WTC11 (cell line): Measurements from ENCODE around the gene PTPRG. TPM values are rescaled to one million over a fixed set of nuclear protein-coding genes. Genes with fewer than 3 reads are reported as not detected.

ENCODE experiments used
- ATAC-seq: fragments of 200-7000 bp; cut with Tn5 transposase; 2 replicates; pipeline ENCODE4 v1.10.0; 2021; ENCODE audit warnings: mild to moderate bottlenecking, moderate library complexity
- CTCF ChIA-PET: fragments of 300-600 bp; sonication (Branson Sonifier 250); formaldehyde crosslinking; loops from one replicate; lab custom pipeline; 2021; ENCODE audit warnings: antibody characterized with exemption; lab: Charles Lee
- POLR2A ChIA-PET: fragments of 350-600 bp; sonication (Branson Sonifier 250); formaldehyde crosslinking; loops from one replicate; lab custom pipeline; 2021; ENCODE audit warnings: antibody characterized with exemption; lab: Charles Lee
- DNase-seq: peaks from one replicate; pipeline ENCODE4 v3.0.0; 2021; ENCODE audit warnings: low spot score
- H3K27ac Mint-ChIP-seq: 2 replicates; pipeline ENCODE4 v1.8.0; 2021; ENCODE audit warnings: mixed read lengths
- H3K27me3 Mint-ChIP-seq: 2 replicates; pipeline ENCODE4 v1.8.0; 2021; ENCODE audit warnings: low read depth, mild to moderate bottlenecking, moderate library complexity, mixed read lengths
- H3K36me3 Mint-ChIP-seq: 2 replicates; pipeline ENCODE4 v1.8.0; 2021; ENCODE audit warnings: mixed read lengths
- H3K4me1 Mint-ChIP-seq: 2 replicates; pipeline ENCODE4 v1.8.0; 2022; ENCODE audit warnings: mixed read lengths
- H3K4me3 Mint-ChIP-seq: 2 replicates; pipeline ENCODE4 v1.8.0; 2021; ENCODE audit warnings: mild to moderate bottlenecking, moderate library complexity, mixed read lengths
- H3K9me3 Mint-ChIP-seq: 2 replicates; pipeline ENCODE4 v1.8.0; 2021; ENCODE audit warnings: mixed read lengths
- ATF1 ChIP-seq: sonication (generic); formaldehyde crosslinking; IDR thresholded peaks from 2 replicates; pipeline ENCODE4 v1.8.1; 2023; ENCODE audit warnings: mild to moderate bottlenecking, moderate library complexity, missing genetic modification reagents
- JAZF1 ChIP-seq: fragments of 250-450 bp; sonication (Bioruptor Pico); IDR thresholded peaks from 2 replicates; pipeline ENCODE4 v1.9.0; 2021; ENCODE audit warnings: moderate library complexity, mild to moderate bottlenecking, inconsistent platforms
- JUN ChIP-seq: sonication (generic); formaldehyde crosslinking; IDR thresholded peaks from 2 replicates; pipeline ENCODE4 v1.8.0; 2023; ENCODE audit warnings: mild to moderate bottlenecking, missing genetic modification reagents
- TP53 ChIP-seq: sonication (generic); formaldehyde crosslinking; IDR thresholded peaks from 2 replicates; pipeline ENCODE4 v1.8.1; 2023; ENCODE audit warnings: mild to moderate bottlenecking, missing genetic modification reagents
- ZNF121 ChIP-seq: sonication (generic); formaldehyde crosslinking; IDR thresholded peaks from 2 replicates; pipeline ENCODE4 v1.8.0; 2023; ENCODE audit warnings: missing genetic modification reagents
- ZNF396 ChIP-seq: fragments of 250-450 bp; sonication (Bioruptor Pico); IDR thresholded peaks from 2 replicates; pipeline ENCODE4 v1.8.0; 2021; ENCODE audit warnings: mild to moderate bottlenecking, moderate library complexity, borderline replicate concordance
- total RNA-seq: library from RNA; stranded (reverse); gene quantifications from 3 replicates; pipeline ENCODE4 v1.2.3, GENCODE V29; 2021
- TF ChIP-seq, protein P1 (sequence below): fragments of 250-450 bp; sonication (Bioruptor Pico); IDR thresholded peaks from 2 replicates; pipeline ENCODE4 v1.8.0; 2021; ENCODE audit warnings: mild to moderate bottlenecking
- TF ChIP-seq, protein P2 (sequence below): sonication (generic); formaldehyde crosslinking; IDR thresholded peaks from 2 replicates; pipeline ENCODE4 v1.8.1; 2023; ENCODE audit warnings: mild to moderate bottlenecking, missing genetic modification reagents, moderate library complexity
- TF ChIP-seq, protein P3 (sequence below): fragments of 250-450 bp; sonication (Bioruptor Pico); IDR thresholded peaks from 2 replicates; pipeline ENCODE4 v1.9.0; 2021; ENCODE audit warnings: mild to moderate bottlenecking
- TF ChIP-seq, protein P4 (sequence below): sonication (generic); formaldehyde crosslinking; IDR thresholded peaks from 2 replicates; pipeline ENCODE4 v1.8.1; 2023; ENCODE audit warnings: mild to moderate bottlenecking, moderate library complexity, missing genetic modification reagents
- TF ChIP-seq, protein P5 (sequence below): sonication (generic); formaldehyde crosslinking; IDR thresholded peaks from 2 replicates; pipeline ENCODE4 v1.8.0; 2022; ENCODE audit warnings: mild to moderate bottlenecking, missing genetic modification reagents
- TF ChIP-seq, protein P6 (sequence below): sonication (generic); formaldehyde crosslinking; conservative IDR thresholded peaks from 2 replicates; pipeline ENCODE4 v1.8.1; 2022; ENCODE audit warnings: mild to moderate bottlenecking, missing genetic modification reagents
- TF ChIP-seq, protein P7 (sequence below): sonication (generic); formaldehyde crosslinking; IDR thresholded peaks from 2 replicates; pipeline ENCODE4 v1.8.0; 2023; ENCODE audit warnings: mild to moderate bottlenecking, missing genetic modification reagents
- TF ChIP-seq, protein P8 (sequence below): fragments of 250-450 bp; sonication (Bioruptor Pico); IDR thresholded peaks from 2 replicates; pipeline ENCODE4 v1.9.0; 2021; ENCODE audit warnings: mild to moderate bottlenecking

Gene PTPRG
- total RNA-seq, 1 experiment from 2014 or later, result 106 TPM

DNA sequence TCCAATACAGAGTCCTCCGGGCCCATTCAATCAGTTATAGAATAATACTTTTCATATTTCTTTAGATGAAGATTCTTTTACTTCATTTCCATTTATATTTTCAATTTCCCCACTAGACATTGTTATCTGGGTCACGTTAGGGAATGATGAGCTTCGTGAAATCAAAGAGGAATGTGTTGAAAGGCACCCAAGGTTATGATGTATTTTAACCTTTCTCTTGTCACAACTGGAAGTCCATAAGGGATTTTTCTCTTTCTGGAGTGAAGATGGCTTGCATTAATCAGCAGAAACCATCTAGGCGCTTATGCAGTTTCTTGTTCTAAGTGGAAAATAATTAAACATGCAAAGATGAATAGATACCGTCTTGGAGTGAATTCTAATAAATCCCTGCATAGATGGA lies 631.5 kb downstream of the PTPRG start (continued):
- TF ChIP-seq, protein P1, sequence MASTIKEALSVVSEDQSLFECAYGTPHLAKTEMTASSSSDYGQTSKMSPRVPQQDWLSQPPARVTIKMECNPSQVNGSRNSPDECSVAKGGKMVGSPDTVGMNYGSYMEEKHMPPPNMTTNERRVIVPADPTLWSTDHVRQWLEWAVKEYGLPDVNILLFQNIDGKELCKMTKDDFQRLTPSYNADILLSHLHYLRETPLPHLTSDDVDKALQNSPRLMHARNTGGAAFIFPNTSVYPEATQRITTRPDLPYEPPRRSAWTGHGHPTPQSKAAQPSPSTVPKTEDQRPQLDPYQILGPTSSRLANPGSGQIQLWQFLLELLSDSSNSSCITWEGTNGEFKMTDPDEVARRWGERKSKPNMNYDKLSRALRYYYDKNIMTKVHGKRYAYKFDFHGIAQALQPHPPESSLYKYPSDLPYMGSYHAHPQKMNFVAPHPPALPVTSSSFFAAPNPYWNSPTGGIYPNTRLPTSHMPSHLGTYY (CRISPR knock-in tag), result no peak
- TF ChIP-seq, protein P2, sequence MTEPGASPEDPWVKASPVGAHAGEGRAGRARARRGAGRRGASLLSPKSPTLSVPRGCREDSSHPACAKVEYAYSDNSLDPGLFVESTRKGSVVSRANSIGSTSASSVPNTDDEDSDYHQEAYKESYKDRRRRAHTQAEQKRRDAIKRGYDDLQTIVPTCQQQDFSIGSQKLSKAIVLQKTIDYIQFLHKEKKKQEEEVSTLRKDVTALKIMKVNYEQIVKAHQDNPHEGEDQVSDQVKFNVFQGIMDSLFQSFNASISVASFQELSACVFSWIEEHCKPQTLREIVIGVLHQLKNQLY (CRISPR knock-in tag), result no peak
- TF ChIP-seq ZNF396, result no peak
- TF ChIP-seq, all 79 proteins: peak for 0

DNA sequence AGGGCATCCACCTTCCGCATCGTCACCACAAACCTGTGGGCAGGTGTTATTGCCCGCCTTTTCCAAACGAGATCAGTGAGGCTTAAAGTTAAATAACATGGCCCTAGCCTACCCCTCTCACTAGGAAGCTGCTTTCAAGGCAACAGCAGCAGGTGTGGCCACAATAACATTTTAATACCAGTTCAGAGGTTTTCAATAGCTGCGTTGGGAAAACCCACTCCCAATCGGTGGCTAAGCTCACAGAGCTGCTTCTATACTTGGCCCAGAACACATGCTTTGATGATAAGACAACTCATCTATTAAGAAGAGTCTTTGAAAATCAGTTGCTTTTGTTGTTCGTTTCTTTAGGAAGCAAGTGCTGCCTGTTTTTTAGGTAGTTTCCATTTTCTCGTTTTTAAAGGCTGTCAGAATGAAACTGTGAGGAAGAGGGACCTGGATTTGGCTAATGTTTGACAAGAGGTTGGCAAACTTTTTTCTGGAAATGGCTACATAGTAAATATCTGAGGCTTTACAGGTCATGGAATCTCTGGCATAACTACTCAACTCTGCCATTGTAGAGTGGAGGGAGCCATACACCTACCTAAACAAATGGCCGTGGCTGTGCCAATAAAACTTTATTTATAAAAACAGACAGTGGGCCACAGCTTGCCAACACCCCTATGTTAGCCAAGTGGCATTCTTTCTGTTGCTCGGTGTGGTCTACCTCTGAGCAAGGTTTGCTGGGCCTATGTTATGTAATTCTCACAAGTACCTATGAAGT lies 632.4 kb downstream of the PTPRG start:
- peak overlapping the region; percentile 84 for H3K27ac Mint-ChIP-seq
- ChIA-PET POLR2A (no interaction called here), CTCF (interaction anchor here (0.6 to 1.1 kb wide), 2 partner anchors 35 to 513 kb away, joined by 3 read pairs; no protein-coding TSS in a partner anchor)
- DNase-seq (no peak), ATAC-seq (no peak)
- no peaks in the 10 kb centered on the region; the same call in 1 of the 2 replicates for H3K27me3 Mint-ChIP-seq
- peaks cover 26% of the 10 kb centered on the region for H3K4me1 Mint-ChIP-seq
- TF ChIP-seq JUN (no peak), TP53 (no peak), JAZF1 (CRISPR knock-in tag) (no peak)
- TF ChIP-seq, protein P3, sequence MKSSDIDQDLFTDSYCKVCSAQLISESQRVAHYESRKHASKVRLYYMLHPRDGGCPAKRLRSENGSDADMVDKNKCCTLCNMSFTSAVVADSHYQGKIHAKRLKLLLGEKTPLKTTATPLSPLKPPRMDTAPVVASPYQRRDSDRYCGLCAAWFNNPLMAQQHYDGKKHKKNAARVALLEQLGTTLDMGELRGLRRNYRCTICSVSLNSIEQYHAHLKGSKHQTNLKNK (CRISPR knock-in tag), result no peak
- TF ChIP-seq, protein P4, sequence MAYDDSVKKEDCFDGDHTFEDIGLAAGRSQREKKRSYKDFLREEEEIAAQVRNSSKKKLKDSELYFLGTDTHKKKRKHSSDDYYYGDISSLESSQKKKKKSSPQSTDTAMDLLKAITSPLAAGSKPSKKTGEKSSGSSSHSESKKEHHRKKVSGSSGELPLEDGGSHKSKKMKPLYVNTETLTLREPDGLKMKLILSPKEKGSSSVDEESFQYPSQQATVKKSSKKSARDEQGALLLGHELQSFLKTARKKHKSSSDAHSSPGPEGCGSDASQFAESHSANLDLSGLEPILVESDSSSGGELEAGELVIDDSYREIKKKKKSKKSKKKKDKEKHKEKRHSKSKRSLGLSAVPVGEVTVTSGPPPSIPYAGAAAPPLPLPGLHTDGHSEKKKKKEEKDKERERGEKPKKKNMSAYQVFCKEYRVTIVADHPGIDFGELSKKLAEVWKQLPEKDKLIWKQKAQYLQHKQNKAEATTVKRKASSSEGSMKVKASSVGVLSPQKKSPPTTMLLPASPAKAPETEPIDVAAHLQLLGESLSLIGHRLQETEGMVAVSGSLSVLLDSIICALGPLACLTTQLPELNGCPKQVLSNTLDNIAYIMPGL (CRISPR knock-in tag), result no peak
- TF ChIP-seq, protein P5, sequence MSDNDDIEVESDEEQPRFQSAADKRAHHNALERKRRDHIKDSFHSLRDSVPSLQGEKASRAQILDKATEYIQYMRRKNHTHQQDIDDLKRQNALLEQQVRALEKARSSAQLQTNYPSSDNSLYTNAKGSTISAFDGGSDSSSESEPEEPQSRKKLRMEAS (CRISPR knock-in tag), result no peak
- TF ChIP-seq, protein P6, sequence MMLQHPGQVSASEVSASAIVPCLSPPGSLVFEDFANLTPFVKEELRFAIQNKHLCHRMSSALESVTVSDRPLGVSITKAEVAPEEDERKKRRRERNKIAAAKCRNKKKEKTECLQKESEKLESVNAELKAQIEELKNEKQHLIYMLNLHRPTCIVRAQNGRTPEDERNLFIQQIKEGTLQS (CRISPR knock-in tag), result no peak
- no peak overlapping the region for H3K4me3 Mint-ChIP-seq
- no peaks in the 10 kb centered on the region for H3K9me3 Mint-ChIP-seq
- H3K36me3 Mint-ChIP-seq, result peaks cover 36% of the 10 kb centered on the region

DNA sequence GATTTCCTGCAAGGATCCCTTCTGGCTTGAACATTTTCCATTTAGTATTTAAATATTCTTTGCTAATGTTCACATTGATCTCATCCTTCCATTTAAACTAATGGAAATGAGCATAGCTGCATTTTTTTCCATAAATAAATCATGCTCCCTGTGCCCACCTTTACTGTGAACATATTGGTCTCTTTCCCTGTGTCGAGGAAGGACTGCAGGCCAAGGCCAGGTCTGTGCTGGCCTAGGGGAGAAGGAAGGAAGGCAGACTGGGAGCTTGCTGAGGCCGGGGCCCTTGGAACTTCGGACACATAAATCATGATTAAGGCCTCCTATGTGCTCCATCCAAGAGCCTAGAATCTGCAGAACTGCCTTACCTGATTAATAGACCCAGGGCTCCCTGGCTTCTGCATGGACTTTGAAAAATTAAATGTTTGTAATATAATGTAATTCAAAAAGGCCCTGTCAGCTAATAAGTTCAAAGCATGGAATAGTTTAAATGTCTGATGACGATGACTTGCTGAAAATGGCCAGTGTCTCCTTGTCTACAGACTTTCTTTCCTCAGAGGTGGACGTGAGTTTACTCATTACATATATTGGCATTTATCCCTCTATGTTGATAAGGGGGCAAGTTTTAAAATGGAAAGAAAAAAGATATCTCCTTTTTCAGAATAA lies 636.1 kb downstream of the PTPRG start:
- no peak for DNase-seq
- Mint-ChIP-seq H3K27ac (no peak overlapping the region), H3K9me3 (no peaks in the 10 kb centered on the region), H3K4me1 (peaks cover 13% of the 10 kb centered on the region), H3K27me3 (no peaks in the 10 kb centered on the region), H3K4me3 (no peak overlapping the region), H3K36me3 (peaks cover 25% of the 10 kb centered on the region)
- ChIA-PET POLR2A (no interaction called here), CTCF (interaction anchor here (1.3 kb wide), 1 partner anchor 32 kb away, joined by 3 read pairs; no protein-coding TSS in a partner anchor)
- TF ChIP-seq JUN (no peak), ATF1 (CRISPR knock-in tag) (no peak), ZNF121 (no peak)
- TF ChIP-seq, protein P7, sequence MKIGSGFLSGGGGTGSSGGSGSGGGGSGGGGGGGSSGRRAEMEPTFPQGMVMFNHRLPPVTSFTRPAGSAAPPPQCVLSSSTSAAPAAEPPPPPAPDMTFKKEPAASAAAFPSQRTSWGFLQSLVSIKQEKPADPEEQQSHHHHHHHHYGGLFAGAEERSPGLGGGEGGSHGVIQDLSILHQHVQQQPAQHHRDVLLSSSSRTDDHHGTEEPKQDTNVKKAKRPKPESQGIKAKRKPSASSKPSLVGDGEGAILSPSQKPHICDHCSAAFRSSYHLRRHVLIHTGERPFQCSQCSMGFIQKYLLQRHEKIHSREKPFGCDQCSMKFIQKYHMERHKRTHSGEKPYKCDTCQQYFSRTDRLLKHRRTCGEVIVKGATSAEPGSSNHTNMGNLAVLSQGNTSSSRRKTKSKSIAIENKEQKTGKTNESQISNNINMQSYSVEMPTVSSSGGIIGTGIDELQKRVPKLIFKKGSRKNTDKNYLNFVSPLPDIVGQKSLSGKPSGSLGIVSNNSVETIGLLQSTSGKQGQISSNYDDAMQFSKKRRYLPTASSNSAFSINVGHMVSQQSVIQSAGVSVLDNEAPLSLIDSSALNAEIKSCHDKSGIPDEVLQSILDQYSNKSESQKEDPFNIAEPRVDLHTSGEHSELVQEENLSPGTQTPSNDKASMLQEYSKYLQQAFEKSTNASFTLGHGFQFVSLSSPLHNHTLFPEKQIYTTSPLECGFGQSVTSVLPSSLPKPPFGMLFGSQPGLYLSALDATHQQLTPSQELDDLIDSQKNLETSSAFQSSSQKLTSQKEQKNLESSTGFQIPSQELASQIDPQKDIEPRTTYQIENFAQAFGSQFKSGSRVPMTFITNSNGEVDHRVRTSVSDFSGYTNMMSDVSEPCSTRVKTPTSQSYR (CRISPR knock-in tag), result no peak
- TF ChIP-seq, protein P8, sequence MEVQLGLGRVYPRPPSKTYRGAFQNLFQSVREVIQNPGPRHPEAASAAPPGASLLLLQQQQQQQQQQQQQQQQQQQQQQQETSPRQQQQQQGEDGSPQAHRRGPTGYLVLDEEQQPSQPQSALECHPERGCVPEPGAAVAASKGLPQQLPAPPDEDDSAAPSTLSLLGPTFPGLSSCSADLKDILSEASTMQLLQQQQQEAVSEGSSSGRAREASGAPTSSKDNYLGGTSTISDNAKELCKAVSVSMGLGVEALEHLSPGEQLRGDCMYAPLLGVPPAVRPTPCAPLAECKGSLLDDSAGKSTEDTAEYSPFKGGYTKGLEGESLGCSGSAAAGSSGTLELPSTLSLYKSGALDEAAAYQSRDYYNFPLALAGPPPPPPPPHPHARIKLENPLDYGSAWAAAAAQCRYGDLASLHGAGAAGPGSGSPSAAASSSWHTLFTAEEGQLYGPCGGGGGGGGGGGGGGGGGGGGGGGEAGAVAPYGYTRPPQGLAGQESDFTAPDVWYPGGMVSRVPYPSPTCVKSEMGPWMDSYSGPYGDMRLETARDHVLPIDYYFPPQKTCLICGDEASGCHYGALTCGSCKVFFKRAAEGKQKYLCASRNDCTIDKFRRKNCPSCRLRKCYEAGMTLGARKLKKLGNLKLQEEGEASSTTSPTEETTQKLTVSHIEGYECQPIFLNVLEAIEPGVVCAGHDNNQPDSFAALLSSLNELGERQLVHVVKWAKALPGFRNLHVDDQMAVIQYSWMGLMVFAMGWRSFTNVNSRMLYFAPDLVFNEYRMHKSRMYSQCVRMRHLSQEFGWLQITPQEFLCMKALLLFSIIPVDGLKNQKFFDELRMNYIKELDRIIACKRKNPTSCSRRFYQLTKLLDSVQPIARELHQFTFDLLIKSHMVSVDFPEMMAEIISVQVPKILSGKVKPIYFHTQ (CRISPR knock-in tag), result no peak
- no peak for ATAC-seq
